GM23248 (cell line): ENCODE measurements around the gene GHITM. TPM values are rescaled to one million over a fixed set of nuclear protein-coding genes. Genes with fewer than 3 reads are reported as not detected.

Experiments used
- DNase-seq: peaks from one replicate; pipeline ENCODE4 v3.0.0-alpha.2; 2015
- H2AFZ ChIP-seq: fragments of 200-600 bp; sonication (generic); 2 replicates; pipeline ENCODE4 v1.6.1; 2016; ENCODE audit warnings: antibody characterized with exemption
- H3F3A ChIP-seq: fragments of 200-600 bp; sonication (generic); 2 replicates; pipeline ENCODE4 v1.6.1; 2016; ENCODE audit warnings: mild to moderate bottlenecking, antibody characterized with exemption, mixed run types; ENCODE audit not compliant: insufficient read depth
- H3K27ac ChIP-seq: fragments of 200-600 bp; sonication (generic); 2 replicates; pipeline ENCODE4 v1.5.1; 2016; ENCODE audit warnings: mild to moderate bottlenecking
- H3K27me3 ChIP-seq: fragments of 200-600 bp; sonication (generic); replicated peaks from 2 replicates; pipeline ENCODE4 v1.6.1; 2016; ENCODE audit warnings: mild to moderate bottlenecking; ENCODE audit not compliant: insufficient read depth
- H3K36me3 ChIP-seq: fragments of 200-600 bp; sonication (generic); 2 replicates; pipeline ENCODE4 v1.6.1; 2016; ENCODE audit warnings: low read depth, mild to moderate bottlenecking
- H3K4me1 ChIP-seq: fragments of 200-600 bp; sonication (generic); 2 replicates; pipeline ENCODE4 v1.6.1; 2016; ENCODE audit warnings: mild to moderate bottlenecking; ENCODE audit not compliant: insufficient read depth
- H3K4me2 ChIP-seq: fragments of 200-600 bp; sonication (generic); one replicate; pipeline ENCODE4 v1.6.1; 2016; ENCODE audit warnings: mild to moderate bottlenecking; ENCODE audit not compliant: unreplicated experiment
- H3K4me3 ChIP-seq: fragments of 200-600 bp; sonication (generic); 2 replicates; pipeline ENCODE4 v1.5.1; 2016; ENCODE audit warnings: mild to moderate bottlenecking
- H3K79me2 ChIP-seq: fragments of 200-600 bp; sonication (generic); 2 replicates; pipeline ENCODE4 v1.6.1; 2016; ENCODE audit warnings: mild to moderate bottlenecking; ENCODE audit not compliant: insufficient read depth
- H3K9ac ChIP-seq: fragments of 200-600 bp; sonication (generic); 2 replicates; pipeline ENCODE4 v1.6.1; 2016; ENCODE audit warnings: mild to moderate bottlenecking
- H3K9me2 ChIP-seq: fragments of 200-600 bp; sonication (generic); 2 replicates; pipeline ENCODE4 v1.6.1; 2016; ENCODE audit warnings: mixed run types, mild to moderate bottlenecking, moderate library complexity; ENCODE audit not compliant: insufficient read depth
- H3K9me3 ChIP-seq: fragments of 200-600 bp; sonication (generic); one replicate; pipeline ENCODE4 v1.6.1; 2017; ENCODE audit warnings: low read depth
- H4K20me1 ChIP-seq: fragments of 200-600 bp; sonication (generic); 2 replicates; pipeline ENCODE4 v1.6.0; 2016; ENCODE audit not compliant: insufficient read depth
- EZH2 ChIP-seq: fragments of 200-600 bp; sonication (generic); IDR thresholded peaks from 2 replicates; pipeline ENCODE4 v1.6.1; 2018; ENCODE audit warnings: antibody characterized with exemption, mild to moderate bottlenecking; ENCODE audit not compliant: insufficient read depth, poor library complexity, severe bottlenecking
- EZH2phosphoT487 ChIP-seq: fragments of 200-600 bp; sonication (generic); IDR thresholded peaks from 2 replicates; pipeline ENCODE4 v1.6.1; 2018; ENCODE audit warnings: antibody characterized with exemption, moderate library complexity, mild to moderate bottlenecking, low read depth; ENCODE audit not compliant: insufficient read depth
- WGBS, 2 experiments: methylation state at CpG; one replicate each; pipeline ENCODE4 v1.1.6; 2015 to 2017; ENCODE audit warnings: low lambda C conversion rate in 2 of 2, low coverage in 1 of 2; ENCODE audit errors: missing lambda C conversion rate in 2 of 2; 5-methylcytosine and 5-hydroxymethylcytosine counted together
- in situ Hi-C: fragments of 300-500 bp; cut with MboI; formaldehyde crosslinking; loops from 2 replicates; pipeline ENCODE4 v1.15.0; 2020
- polyA plus RNA-seq: library from polyadenylated mRNA; unstranded; fragments of >200 nt; fragmentation: Nextera tagmentation; extraction: Ambion mirVana; gene quantifications from 2 replicates; pipeline ENCODE4 v1.2.1, GENCODE V29; 2016
- total RNA-seq: library from RNA; depleted of rRNA; stranded (reverse); fragments of >200 nt; shearing (Covaris generic); gene quantifications from 2 replicates; pipeline ENCODE4 v1.2.3, GENCODE V29; 2014

Gene GHITM
- total and polyA plus RNA-seq, 2 experiments from 2014 or later, result 205 to 258 TPM

GRCh38 chr10:84158061-84158460 lies 18.8 kb downstream of the GHITM start:
- Histone ChIP-seq H3K9ac (no peak overlapping the region), H3K27me3 (no peaks in the 10 kb centered on the region), H2AFZ (no peak overlapping the region), H3K4me1 (no peaks in the 10 kb centered on the region), H4K20me1 (no peaks in the 10 kb centered on the region), H3K9me3 (no peaks in the 10 kb centered on the region), H3K4me2 (no peak overlapping the region), H3K27ac (no peak overlapping the region), H3K9me2 (no peaks in the 10 kb centered on the region), H3K36me3 (peaks cover 18% of the 10 kb centered on the region), H3F3A (peaks cover 30% of the 10 kb centered on the region), H3K4me3 (no peak overlapping the region), H3K79me2 (no peaks in the 10 kb centered on the region)
- 73 to 77% methylated on average over 2 of the region's 2 CpGs for WGBS, 2 experiments
- no peak for TF ChIP-seq EZH2phosphoT487
- TF ChIP-seq EZH2, result no peak
- in situ Hi-C loops, result no loop called here
- no peak for DNase-seq

GRCh38 chr10:84158550-84158949 lies 19.2 kb downstream of the GHITM start:
- H3K27ac ChIP-seq, result no peak overlapping the region
- H3F3A ChIP-seq, result peaks cover 29% of the 10 kb centered on the region
- H2AFZ ChIP-seq, result no peak overlapping the region
- TF ChIP-seq EZH2, result no peak
- no peak for TF ChIP-seq EZH2phosphoT487
- no peaks in the 10 kb centered on the region for H3K9me2 ChIP-seq
- 91 to 97% methylated on average over 4 of the region's 4 CpGs for WGBS, 2 experiments
- H3K4me3 ChIP-seq, result no peak overlapping the region
- no peaks in the 10 kb centered on the region for H4K20me1 ChIP-seq
- H3K9ac ChIP-seq, result no peak overlapping the region
- H3K9me3 ChIP-seq, result no peaks in the 10 kb centered on the region
- H3K36me3 ChIP-seq, result peaks cover 13% of the 10 kb centered on the region
- H3K27me3 ChIP-seq, result no peaks in the 10 kb centered on the region
- no peaks in the 10 kb centered on the region for H3K4me1 ChIP-seq
- H3K79me2 ChIP-seq, result no peaks in the 10 kb centered on the region
- in situ Hi-C loops, result no loop called here
- no peak overlapping the region for H3K4me2 ChIP-seq
- DNase-seq, result no peak

- peaks cover 8% of the 10 kb centered on the region for H3K36me3 ChIP-seq
- H4K20me1 ChIP-seq, result no peaks in the 10 kb centered on the region
- in situ Hi-C loops, result no loop called here
- 53 to 56% methylated on average over 9 of the region's 9 CpGs for WGBS, 2 experiments
- TF ChIP-seq EZH2, result no peak
- H3K4me2 ChIP-seq, result no peak overlapping the region
- no peak overlapping the region for H3K27ac ChIP-seq
- no peak overlapping the region for H3K4me3 ChIP-seq
- no peak overlapping the region for H3K9ac ChIP-seq
- H3F3A ChIP-seq, result peaks cover 25% of the 10 kb centered on the region
- no peaks in the 10 kb centered on the region for H3K4me1 ChIP-seq
- no peak for DNase-seq
- no peaks in the 10 kb centered on the region for H3K9me3 ChIP-seq
- no peaks in the 10 kb centered on the region for H3K9me2 ChIP-seq
- no peak overlapping the region for H2AFZ ChIP-seq
- H3K27me3 ChIP-seq, result no peaks in the 10 kb centered on the region
- H3K79me2 ChIP-seq, result no peaks in the 10 kb centered on the region
These were observed 19.9 kb downstream of the GHITM start for GRCh38 chr10:84159076-84159685.

GRCh38 chr10:84160663-84161362 lies 21.5 kb downstream of the GHITM start:
- no peak overlapping the region for H3K9ac ChIP-seq
- DNase-seq, result no peak
- TF ChIP-seq EZH2, result no peak
- TF ChIP-seq EZH2phosphoT487, result no peak
- no peaks in the 10 kb centered on the region for H3K79me2 ChIP-seq
- H3K36me3 ChIP-seq, result no peaks in the 10 kb centered on the region
- WGBS, 2 experiments, result 29 to 32% methylated on average over 6 of the region's 6 CpGs
- no peak overlapping the region for H3K27ac ChIP-seq
- H3K9me2 ChIP-seq, result no peaks in the 10 kb centered on the region
- no peaks in the 10 kb centered on the region for H3K4me1 ChIP-seq
- H3K4me3 ChIP-seq, result no peak overlapping the region
- no peaks in the 10 kb centered on the region for H4K20me1 ChIP-seq
- in situ Hi-C loops, result no loop called here
- no peaks in the 10 kb centered on the region for H3K27me3 ChIP-seq
- no peak overlapping the region for H3K4me2 ChIP-seq
- peaks cover 14% of the 10 kb centered on the region; the same call in 1 of the 2 replicates for H3F3A ChIP-seq
- no peaks in the 10 kb centered on the region for H3K9me3 ChIP-seq
- no peak overlapping the region for H2AFZ ChIP-seq
